GM12878 (cell line): Measurements from ENCODE around the gene DISC1. TPM values are rescaled to one million over a fixed set of nuclear protein-coding genes. Genes with fewer than 3 reads are reported as not detected.

Experiments used
- ATAC-seq: fragments of 200-7000 bp; cut with Tn5 transposase; 3 replicates; pipeline ENCODE4 v1.9.1; 2020; ENCODE audit warnings: mild to moderate bottlenecking, moderate library complexity
- BruUV-seq: library from RNA; stranded (reverse); fragments of 400-500 nt; replicated peaks from 2 replicates; lab custom pipeline; 2021; lab: Mats Ljungman, UMichigan
- CTCF ChIA-PET: fragments of 300-600 bp; sonication (Branson Sonifier 250); formaldehyde crosslinking; extraction: SDS; loops from one replicate; lab custom pipeline; 2021; ENCODE audit warnings: inconsistent platforms; lab: Yijun Ruan, JAX
- POLR2A ChIA-PET: fragments of 350-600 bp; formaldehyde crosslinking; extraction: SDS; loops from one replicate; lab custom pipeline; 2021; ENCODE audit warnings: inconsistent platforms; lab: Charles Lee
- RAD21 ChIA-PET: fragments of 300-600 bp; sonication (Branson Sonifier 250); formaldehyde crosslinking; loops from one replicate; lab custom pipeline; 2023; ENCODE audit warnings: antibody characterized with exemption; ENCODE audit not compliant: unreplicated experiment; lab: Charles Lee
- SMC1A ChIA-PET: fragments of 300-600 bp; sonication (Branson Sonifier 250); formaldehyde crosslinking; loops from one replicate; lab custom pipeline; 2023; ENCODE audit not compliant: unreplicated experiment, uncharacterized antibody; lab: Charles Lee
- DNase-seq: peaks from one replicate; pipeline ENCODE4 v3.0.0-alpha.2; 2011; ENCODE audit warnings: low read depth, low spot score
- FAIRE-seq: peaks from 3 replicates; lab custom pipeline; 2011; peaks lifted over from hg19 to GRCh38; lab: Jason Lieb, UNC
- H2AFZ ChIP-seq: 2 replicates; pipeline ENCODE4 v1.6.0; 2011; ENCODE audit warnings: low read depth, low read length, control low read depth; ENCODE audit not compliant: control insufficient read depth
- H3K27ac ChIP-seq: 2 replicates; pipeline ENCODE4 v1.5.1; 2011; ENCODE audit warnings: control low read depth; ENCODE audit not compliant: control insufficient read depth, insufficient read depth
- H3K27me3 ChIP-seq, 2 experiments: replicated peaks in 1 of 2; 2 replicates each; pipeline versions ENCODE4 v1.6.0 to v1.6.1; 2011; ENCODE audit warnings: low read length in 1 of 2; ENCODE audit not compliant: control insufficient read depth in 2 of 2, insufficient read depth in 2 of 2
- H3K36me3 ChIP-seq, 2 experiments: 2 replicates each; pipeline ENCODE4 v1.5.1; 2011; ENCODE audit warnings: low read length in 1 of 2; ENCODE audit not compliant: control insufficient read depth in 2 of 2, insufficient read depth in 2 of 2
- H3K4me1 ChIP-seq: 2 replicates; pipeline ENCODE4 v1.6.1; 2011; ENCODE audit warnings: mild to moderate bottlenecking, low read length, moderate library complexity, mixed read lengths; ENCODE audit not compliant: control insufficient read depth, insufficient read depth
- H3K4me2 ChIP-seq: 2 replicates; pipeline ENCODE4 v1.6.0; 2011; ENCODE audit warnings: control low read depth; ENCODE audit not compliant: control insufficient read depth, insufficient read depth
- H3K4me3 ChIP-seq: fragments of 200-600 bp; sonication (generic); 2 replicates; pipeline ENCODE4 v1.5.1; 2016
- H3K79me2 ChIP-seq: 2 replicates; pipeline ENCODE4 v1.6.0; 2011; ENCODE audit warnings: low read length; ENCODE audit not compliant: control insufficient read depth, insufficient read depth
- H3K9ac ChIP-seq: 2 replicates; pipeline ENCODE4 v1.8.0; 2011; ENCODE audit warnings: low read length, control low read depth, mixed read lengths; ENCODE audit not compliant: control insufficient read depth, insufficient read depth
- H3K9me3 ChIP-seq: replicated peaks from 3 replicates; pipeline ENCODE4 v1.5.1; 2011; ENCODE audit warnings: mild to moderate bottlenecking, low read length; ENCODE audit not compliant: control insufficient read depth, insufficient read depth
- H4K20me1 ChIP-seq: 2 replicates; pipeline ENCODE4 v1.6.0; 2011; ENCODE audit not compliant: control insufficient read depth, insufficient read depth
- CTCF ChIP-seq, 3 experiments: IDR thresholded peaks in 2 of 3; conservative IDR thresholded peaks in 1 of 3; 2 replicates each; pipeline ENCODE4 v1.5.1; 2011; ENCODE audit warnings: low read depth in 3 of 3, low read length in 3 of 3, mild to moderate bottlenecking in 3 of 3, control low read depth in 2 of 3, moderate library complexity in 2 of 3, inconsistent platforms in 1 of 3, mixed read lengths in 1 of 3; ENCODE audit not compliant: control insufficient read depth in 2 of 3, insufficient read depth in 1 of 3; ENCODE audit errors: extremely low read depth in 1 of 3
- FOXK2 ChIP-seq: fragments of 450-650 bp; IDR thresholded peaks from 2 replicates; pipeline ENCODE4 v1.6.1; 2017; ENCODE audit warnings: mild to moderate bottlenecking, moderate library complexity
- HDGF ChIP-seq: fragments of 450-650 bp; IDR thresholded peaks from 2 replicates; pipeline ENCODE4 v1.6.1; 2016; ENCODE audit warnings: antibody characterized with exemption
- NFYB ChIP-seq: IDR thresholded peaks from 2 replicates; pipeline ENCODE4 v1.6.1; 2011; ENCODE audit warnings: low read depth, mild to moderate bottlenecking, low read length, improper control_type of control experiment, moderate library complexity; ENCODE audit not compliant: insufficient read depth
- WRNIP1 ChIP-seq: IDR thresholded peaks from 2 replicates; pipeline ENCODE4 v1.6.1; 2011; ENCODE audit warnings: low read depth, low read length, improper control_type of control experiment, borderline replicate concordance
- ZNF217 ChIP-seq: fragments of 450-650 bp; IDR thresholded peaks from 2 replicates; pipeline ENCODE4 v1.6.1; 2017; ENCODE audit warnings: antibody characterized with exemption, mild to moderate bottlenecking
- WGBS: methylation state at CpG from one replicate; pipeline ENCODE4 v1.1.6; 2016; ENCODE audit warnings: low lambda C conversion rate; ENCODE audit not compliant: insufficient replicate concordance, insufficient coverage; ENCODE audit errors: missing lambda C conversion rate; 5-methylcytosine and 5-hydroxymethylcytosine counted together
- in situ Hi-C: fragments of 300-500 bp; cut with MboI; formaldehyde crosslinking; loops from 9 replicates; pipeline ENCODE4 v1.14.3; 2018; ENCODE audit warnings: mixed read lengths
- intact Hi-C: fragments of 100-400 bp; cut with micrococcal nuclease; formaldehyde crosslinking; loops from one replicate; pipeline ENCODE4 v1.14.2; 2022; ENCODE audit not compliant: unreplicated experiment
- polyA plus RNA-seq, 11 experiments: library from polyadenylated mRNA; depleted of rRNA in 4 of 11; unstranded in 6 of 11; stranded (reverse) in 5 of 11; fragments of >200 nt; fragmentation: Nextera tagmentation in 4 of 11; fragmentation: Illumina TruSeq in 1 of 11; extraction: Ambion mirVana in 4 of 11; extraction: Trizol in 1 of 11; gene quantifications; 1 replicate in 1 of 11; 2 replicates in 10 of 11; pipeline versions ENCODE4 v1.2.1 to v1.2.3, GENCODE V29; 2011 to 2016; ENCODE audit warnings: inconsistent platforms in 2 of 11, missing spikeins in 2 of 11, low read depth in 1 of 11
- total RNA-seq, 4 experiments: library from RNA; depleted of rRNA in 3 of 4; stranded (reverse); fragments of >200 nt in 3 of 4; fragmentation: Illumina TruSeq in 1 of 4; extraction: Trizol in 1 of 4; gene quantifications; 2 replicates each; pipeline versions ENCODE4 v1.2.1 to v1.2.3, GENCODE V29; 2013 to 2021
- TF ChIP-seq, protein P1 (sequence below): fragments of 450-650 bp; IDR thresholded peaks from 2 replicates; pipeline ENCODE4 v1.6.1; 2016; ENCODE audit warnings: mild to moderate bottlenecking
- TF ChIP-seq, protein P2 (sequence below): IDR thresholded peaks from 2 replicates; pipeline ENCODE4 v1.6.1; 2011; ENCODE audit warnings: borderline replicate concordance, low read depth, mild to moderate bottlenecking, moderate library complexity, mixed read lengths, low read length; ENCODE audit not compliant: insufficient read depth; ENCODE audit errors: extremely low read length

DISC1 gene
- total and polyA plus RNA-seq, 10 of the 15 experiments (the other 5 are each of a cell fraction or from before 2014, with no cell fraction given), result 0.05 to 0.72 (median 0.19) TPM; not detected in 1

DNA sequence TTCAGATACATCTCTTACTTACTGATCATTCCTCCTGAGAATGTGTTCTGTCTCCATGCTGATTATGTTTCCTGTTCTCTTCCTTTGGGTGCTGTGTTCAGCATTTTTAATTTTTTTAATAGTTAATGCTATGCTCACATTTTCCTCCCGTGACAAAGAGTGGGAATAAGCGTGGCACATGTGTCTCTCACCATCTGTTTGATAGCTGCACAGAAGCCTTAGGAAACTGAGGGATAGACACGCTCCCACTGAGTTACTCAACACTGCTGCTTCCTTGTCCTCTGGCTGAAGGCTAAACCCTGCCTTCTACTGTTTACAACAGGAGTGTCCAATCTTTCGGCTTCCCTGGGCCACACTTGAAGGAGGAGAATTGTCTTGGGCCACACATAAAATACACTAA is 264.2 kb downstream of the DISC1 start:
- Histone ChIP-seq H3K9me3 (no peaks in the 10 kb centered on the region), H2AFZ (no peak overlapping the region), H3K9ac (no peak overlapping the region), H4K20me1 (no peaks in the 10 kb centered on the region), H3K4me3 (no peak overlapping the region), H3K4me2 (no peak overlapping the region), H3K79me2 (no peaks in the 10 kb centered on the region), H3K27ac (no peak overlapping the region), H3K36me3 (no peaks in the 10 kb centered on the region), H3K27me3 (peaks cover 0 to 1% of the 10 kb centered on the region in 2 experiments; a peak in 1 of 4 replicates), H3K4me1 (no peaks in the 10 kb centered on the region)
- in situ Hi-C loops (no loop called here), intact Hi-C loops (loop anchor here (5.0 kb wide), 1 partner anchor 208 kb away; no protein-coding TSS in a partner anchor)
- ChIA-PET SMC1A (no interaction called here), CTCF (interaction anchor here (0.6 kb wide), 1 partner anchor 486 kb away, joined by 3 read pairs; no protein-coding TSS in a partner anchor), POLR2A (no interaction called here), RAD21 (no interaction called here)
- no TSS peak for BruUV-seq
- WGBS, result 5% methylated on average over 4 of the region's 4 CpGs
- no peak for TF ChIP-seq CTCF (IDR thresholded peaks at IDR 0.05 in 2 of 3, conservative IDR thresholded peaks at IDR 0.05 in 1 of 3; ENCODE audit: control insufficient read depth in 2 of 3, extremely low read depth in 1 of 3, insufficient read depth in 1 of 3, low read depth in 3 of 3, low read length in 3 of 3)
- TF ChIP-seq FOXK2, result no peak
- TF ChIP-seq, protein P1, sequence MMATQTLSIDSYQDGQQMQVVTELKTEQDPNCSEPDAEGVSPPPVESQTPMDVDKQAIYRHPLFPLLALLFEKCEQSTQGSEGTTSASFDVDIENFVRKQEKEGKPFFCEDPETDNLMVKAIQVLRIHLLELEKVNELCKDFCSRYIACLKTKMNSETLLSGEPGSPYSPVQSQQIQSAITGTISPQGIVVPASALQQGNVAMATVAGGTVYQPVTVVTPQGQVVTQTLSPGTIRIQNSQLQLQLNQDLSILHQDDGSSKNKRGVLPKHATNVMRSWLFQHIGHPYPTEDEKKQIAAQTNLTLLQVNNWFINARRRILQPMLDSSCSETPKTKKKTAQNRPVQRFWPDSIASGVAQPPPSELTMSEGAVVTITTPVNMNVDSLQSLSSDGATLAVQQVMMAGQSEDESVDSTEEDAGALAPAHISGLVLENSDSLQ, result no peak
- no peak for TF ChIP-seq HDGF
- no peak for TF ChIP-seq ZNF217
- TF ChIP-seq, protein P2, sequence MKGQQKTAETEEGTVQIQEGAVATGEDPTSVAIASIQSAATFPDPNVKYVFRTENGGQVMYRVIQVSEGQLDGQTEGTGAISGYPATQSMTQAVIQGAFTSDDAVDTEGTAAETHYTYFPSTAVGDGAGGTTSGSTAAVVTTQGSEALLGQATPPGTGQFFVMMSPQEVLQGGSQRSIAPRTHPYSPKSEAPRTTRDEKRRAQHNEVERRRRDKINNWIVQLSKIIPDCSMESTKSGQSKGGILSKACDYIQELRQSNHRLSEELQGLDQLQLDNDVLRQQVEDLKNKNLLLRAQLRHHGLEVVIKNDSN, result no peak
- TF ChIP-seq NFYB, result no peak
- no peak for TF ChIP-seq WRNIP1
- DNase-seq (no peak), FAIRE-seq (no peak), ATAC-seq (no peak)
